HG03135 (cell line): ENCODE measurements around the gene SFPQ.
"Not testable (repeated sequence)": the region's sequence is repeated elsewhere in the genome, so short reads cannot be mapped to it uniquely, and the experiment has no call there.

ENCODE experiments used
- ATAC-seq: cut with Tn5 transposase; IDR thresholded peaks from one replicate; pipeline ENCODE4 v1.9.1; 2021; ENCODE audit warnings: mild to moderate bottlenecking, moderate library complexity; ENCODE audit not compliant: unreplicated experiment

Gene SFPQ

DNA sequence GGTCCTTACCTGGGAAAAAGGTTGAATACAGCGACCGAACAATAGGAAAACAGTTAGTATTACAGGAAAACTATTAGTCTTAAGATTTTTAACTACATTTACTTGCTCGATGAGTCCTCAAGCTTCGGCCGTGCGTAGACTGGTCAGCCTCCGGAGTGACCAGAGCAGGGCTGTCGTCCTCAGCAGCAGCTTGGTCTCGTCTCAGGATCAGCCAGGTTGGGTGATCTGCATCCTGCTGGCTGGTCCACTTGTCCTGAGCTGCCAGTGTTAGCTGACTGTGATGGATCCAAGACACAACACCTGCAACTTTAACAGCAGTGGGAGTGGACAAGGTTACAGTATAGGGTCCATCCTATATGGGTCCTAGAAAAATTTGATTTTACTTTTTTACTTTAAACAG is 50.2 kb downstream of the SFPQ start:
- ATAC-seq: not testable (repeated sequence)

DNA sequence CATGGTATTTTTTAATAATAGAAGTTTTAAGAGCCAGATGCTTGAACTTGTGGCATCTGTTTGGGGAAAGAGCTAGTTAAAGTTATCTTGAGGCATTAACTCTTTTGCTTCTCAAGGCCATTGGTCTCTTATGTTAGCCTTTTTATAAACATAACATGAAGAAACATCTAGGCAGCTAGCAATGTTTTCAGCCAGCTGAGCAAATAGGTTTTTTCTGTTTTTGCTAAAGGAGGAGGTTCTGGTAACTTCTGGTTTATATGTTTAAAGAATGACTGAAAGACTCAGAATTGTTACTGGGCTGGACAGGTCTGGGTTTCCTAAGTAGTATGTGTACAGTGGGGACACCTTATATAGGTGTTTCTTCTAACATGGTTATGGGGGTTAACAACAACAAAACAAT is 50.7 kb downstream of the SFPQ start:
- ATAC-seq: not testable (repeated sequence)

GRCh38 chr1:35137590-35137989 is 55.4 kb downstream of the SFPQ start:
- ATAC-seq: not testable (repeated sequence)

DNA sequence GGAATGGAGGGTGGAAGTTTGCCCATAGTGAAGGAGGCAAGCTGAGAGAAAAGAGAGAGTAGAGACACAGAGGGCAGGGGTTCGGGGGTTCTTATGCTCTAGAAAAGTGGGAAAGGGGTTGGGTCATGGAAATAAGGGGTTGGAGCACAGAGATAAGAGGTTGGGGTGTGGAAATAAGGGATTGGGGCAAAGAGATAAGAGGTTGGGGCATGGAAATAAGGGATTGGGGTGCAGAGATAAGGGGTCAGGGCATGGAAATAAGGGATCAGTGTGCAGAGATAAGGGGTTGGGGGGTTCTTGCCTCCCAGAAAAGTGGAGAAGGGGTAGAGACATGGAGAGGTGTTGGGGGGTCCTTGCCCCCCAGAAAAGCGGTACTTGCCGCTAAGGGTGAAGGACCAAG is 56.2 kb downstream of the SFPQ start:
- ATAC-seq: no peak
